GM20431 (cell line): ENCODE data around the gene DPYD.

Experiments
- in situ Hi-C: fragments of 300-500 bp; cut with MseI, MboI; formaldehyde crosslinking; loops from one replicate; pipeline ENCODE4 v1.15.0; 2020; ENCODE audit warnings: low sequenced_read_pairs; ENCODE audit not compliant: unreplicated experiment

DPYD gene

GRCh38 chr1:97738270-97738669, 182.6 kb downstream of the DPYD start:
- in situ Hi-C loops: no loop called here

- in situ Hi-C loops: no loop called here
Measured at GRCh38 chr1:97730271-97730670, 190.6 kb downstream of the DPYD start.

GRCh38 chr1:97728436-97728835, 192.4 kb downstream of the DPYD start:
- in situ Hi-C loops: no loop called here

GRCh38 chr1:97727029-97727428, 193.8 kb downstream of the DPYD start:
- in situ Hi-C loops: no loop called here

GRCh38 chr1:97726386-97726785, 194.4 kb downstream of the DPYD start:
- in situ Hi-C loops: no loop called here

- in situ Hi-C loops: no loop called here
Measured at GRCh38 chr1:97721221-97721620, 199.6 kb downstream of the DPYD start.

GRCh38 chr1:97712980-97713379, 207.9 kb downstream of the DPYD start:
- in situ Hi-C loops: no loop called here

GRCh38 chr1:97711858-97712257, 209.0 kb downstream of the DPYD start:
- in situ Hi-C loops: no loop called here

GRCh38 chr1:97693601-97694000, 227.2 kb downstream of the DPYD start:
- in situ Hi-C loops: no loop called here

- in situ Hi-C loops: no loop called here
Measured at GRCh38 chr1:97691325-97691724, 229.5 kb downstream of the DPYD start.

GRCh38 chr1:97685360-97685759, 235.5 kb downstream of the DPYD start:
- in situ Hi-C loops: no loop called here

GRCh38 chr1:97680894-97681293, 239.9 kb downstream of the DPYD start:
- in situ Hi-C loops: no loop called here

- in situ Hi-C loops: no loop called here
Measured at GRCh38 chr1:97680470-97680869, 240.4 kb downstream of the DPYD start.

GRCh38 chr1:97677702-97678101, 243.1 kb downstream of the DPYD start:
- in situ Hi-C loops: no loop called here

- in situ Hi-C loops: no loop called here
Measured at GRCh38 chr1:97674517-97674916, 246.3 kb downstream of the DPYD start.

- in situ Hi-C loops: no loop called here
Measured at GRCh38 chr1:97668945-97669344, 251.9 kb downstream of the DPYD start.

- in situ Hi-C loops: no loop called here
Measured at GRCh38 chr1:97660431-97661105, 260.3 kb downstream of the DPYD start.

GRCh38 chr1:97654876-97655585, 265.8 kb downstream of the DPYD start:
- in situ Hi-C loops: no loop called here

GRCh38 chr1:97651250-97651649, 269.6 kb downstream of the DPYD start:
- in situ Hi-C loops: no loop called here

- in situ Hi-C loops: no loop called here
Measured at GRCh38 chr1:97649591-97649990, 271.2 kb downstream of the DPYD start.

GRCh38 chr1:97647776-97648175, 273.1 kb downstream of the DPYD start:
- in situ Hi-C loops: no loop called here

- in situ Hi-C loops: no loop called here
Measured at GRCh38 chr1:97646071-97646470, 274.8 kb downstream of the DPYD start.
